Breast epithelium (tissue), 3 donors: ENCODE data around the gene NEK1.

ENCODE experiments used
- CTCF ChIP-seq, 3 donors: fragments of 450-650 bp; IDR thresholded peaks; one replicate each; pipeline ENCODE4 v1.5.1; 2016 to 2017; ENCODE audit warnings: antibody characterized with exemption in 3 of 3, mild to moderate bottlenecking in 3 of 3, moderate library complexity in 3 of 3
- POLR2A ChIP-seq: fragments of 450-650 bp; IDR thresholded peaks from one replicate; pipeline ENCODE4 v1.6.1; 2016; ENCODE audit warnings: antibody characterized with exemption, mild to moderate bottlenecking, moderate library complexity

- TF ChIP-seq CTCF (IDR thresholded peaks at IDR 0.05): no peak
- TF ChIP-seq POLR2A: no peak
Measured at GRCh38 chr4:169557061-169557636, 55.2 kb downstream of the NEK1 start.
